ENCODE results near the gene SLX4.
A peak's percentile ranks its signal among the peaks of the same experiment; 100 is the strongest.

Gene SLX4

DNA sequence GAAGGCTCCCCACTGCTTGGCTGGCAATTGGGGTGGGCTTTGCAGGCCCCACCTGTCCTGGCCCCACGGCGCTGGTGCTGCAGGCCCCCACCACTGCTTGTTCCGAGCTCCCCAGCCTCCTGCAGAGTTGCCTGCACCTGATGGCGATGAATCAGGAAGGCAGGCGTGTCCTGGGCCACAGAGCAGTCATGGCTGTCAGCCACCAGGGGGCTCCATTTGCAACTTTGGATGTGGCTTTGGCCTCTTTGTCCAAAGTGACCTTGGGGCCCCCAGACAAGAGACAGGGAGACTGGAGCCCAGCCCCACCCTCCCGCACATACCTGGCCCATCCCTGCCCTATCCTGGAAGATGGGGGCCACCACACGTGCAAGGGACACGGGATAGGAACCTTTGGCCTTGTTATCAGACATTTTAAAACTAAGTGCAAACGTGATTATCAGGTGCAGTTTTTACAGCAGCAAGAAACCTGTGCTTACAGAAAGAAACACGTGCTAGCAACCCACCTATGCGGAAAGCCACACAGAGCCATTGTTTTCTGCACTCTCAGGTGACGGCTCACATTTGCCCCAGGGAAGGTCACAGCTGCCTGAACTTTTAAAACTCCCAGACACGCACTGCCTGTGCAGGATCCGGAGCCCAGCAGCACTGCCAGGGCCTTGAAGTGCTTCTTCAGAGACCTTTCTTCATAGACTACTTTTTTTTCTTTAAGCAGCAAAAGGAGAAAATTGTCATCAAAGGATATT is 43.0 kb upstream of the SLX4 start, which contains the start of gene DNASE1:
Gene DNASE1, plus strand, starts transcription at position 443 of the 743 bp plus-strand sequence. CDS start 683 bp downstream, outside the sequence.
- TF ChIP-seq CTCF (IDR thresholded peaks at IDR 0.05; ENCODE audit: insufficient read depth, low read depth, low read length, missing control alignments) = peak; percentile 80

DNA sequence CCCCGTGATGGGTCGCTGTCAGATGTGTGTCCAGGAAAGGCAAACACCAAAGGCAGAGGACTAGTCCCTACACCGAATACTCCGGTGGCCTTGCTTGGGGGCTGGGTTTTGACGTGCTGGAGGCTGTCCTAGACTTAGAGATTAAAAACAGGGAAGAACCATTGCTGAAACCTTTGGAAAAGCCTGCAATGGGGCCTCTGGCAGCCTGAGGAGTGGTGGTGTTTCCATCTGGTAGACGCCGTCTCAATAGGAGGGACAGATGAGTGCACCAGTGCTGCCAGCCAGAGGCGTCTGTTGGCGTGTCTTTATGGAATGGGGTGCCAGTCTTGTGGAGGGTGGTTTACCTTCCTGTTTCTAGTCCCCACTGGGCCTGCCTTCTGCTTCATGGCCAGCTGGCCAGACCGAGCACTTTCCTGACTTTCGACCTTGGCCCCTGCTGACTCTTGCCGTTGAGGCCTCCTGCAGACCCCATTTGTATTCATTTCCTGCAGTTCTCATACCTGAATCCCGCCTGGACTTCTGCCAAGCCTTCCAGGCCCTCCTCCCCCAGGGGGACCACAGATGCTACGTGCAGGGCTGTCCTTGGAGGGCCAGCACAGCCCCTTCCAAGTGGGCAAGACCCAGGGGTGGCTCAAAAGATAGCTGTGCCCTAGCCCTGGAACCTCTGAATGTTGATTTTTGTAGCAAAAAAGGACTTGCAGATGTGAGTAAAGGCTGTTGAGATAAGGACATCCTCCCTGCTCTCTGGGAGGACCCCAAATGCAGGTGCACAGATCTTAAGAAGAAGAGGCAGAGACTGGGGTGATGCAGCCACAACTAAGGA is 41.2 kb upstream of the SLX4 start:
- DNase-seq (ENCODE audit: low read depth) = no peak
- no peak for TF ChIP-seq CTCF (IDR thresholded peaks at IDR 0.05; ENCODE audit: insufficient read depth, low read depth, low read length, missing control alignments)
- no peak overlapping the region for H3K4me3 ChIP-seq (ENCODE audit: low read depth, low read length)

More for the DNA sequence above, 43.0 kb upstream of the SLX4 start, which contains the start of gene DNASE1:
- no peak within 1 kb of the TSS for H3K4me3 ChIP-seq (ENCODE audit: low read depth, low read length)
- peak; percentile 81 for DNase-seq (ENCODE audit: low read depth)

DNA sequence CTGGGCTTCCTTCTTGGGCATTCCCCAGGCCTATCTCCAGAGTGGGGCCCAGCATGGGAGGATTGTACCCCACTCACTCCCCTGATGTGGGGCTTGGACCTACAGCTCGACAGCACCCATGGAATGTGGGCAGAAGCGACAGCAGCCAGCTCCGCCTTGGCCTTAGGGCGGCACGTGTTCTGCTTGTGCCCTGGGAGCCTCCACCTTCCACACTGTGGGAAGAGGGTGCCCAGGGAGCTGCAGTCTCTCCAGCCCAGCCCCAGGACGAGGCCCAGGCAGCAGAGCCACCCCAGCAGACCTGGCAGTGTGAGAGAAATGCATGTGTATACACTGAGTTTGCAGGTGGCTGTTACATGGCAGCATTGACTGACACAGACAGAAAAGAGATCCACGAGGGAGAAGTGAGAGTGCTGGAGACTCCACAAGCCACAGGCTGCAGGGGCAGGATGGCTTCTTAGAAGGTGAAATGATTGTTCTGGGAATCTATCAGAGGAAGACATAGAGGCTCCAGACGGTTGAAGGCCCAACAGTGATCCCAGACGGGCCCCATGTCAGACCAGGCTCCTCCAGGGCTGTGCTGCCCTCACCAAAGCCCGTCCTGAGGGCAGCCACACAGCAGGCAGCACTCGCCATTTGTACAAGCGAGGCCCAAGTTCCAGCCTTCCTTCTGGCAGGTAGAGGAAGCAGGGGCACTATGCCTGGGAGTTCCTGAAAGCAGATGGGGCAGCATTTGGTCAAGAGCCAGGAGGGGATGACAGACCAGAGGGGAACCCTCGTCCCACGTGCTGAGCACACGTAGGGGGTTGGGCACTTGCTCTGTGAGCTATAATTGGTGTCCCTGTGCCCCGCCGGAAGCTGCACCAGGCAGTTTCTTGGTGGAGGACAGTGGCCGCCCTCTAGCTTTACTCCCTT is 40.3 kb upstream of the SLX4 start:
- no peak overlapping the region for H3K4me3 ChIP-seq (ENCODE audit: low read depth, low read length)
- no peak for TF ChIP-seq CTCF (IDR thresholded peaks at IDR 0.05; ENCODE audit: insufficient read depth, low read depth, low read length, missing control alignments)
- no peak for DNase-seq (ENCODE audit: low read depth)

DNA sequence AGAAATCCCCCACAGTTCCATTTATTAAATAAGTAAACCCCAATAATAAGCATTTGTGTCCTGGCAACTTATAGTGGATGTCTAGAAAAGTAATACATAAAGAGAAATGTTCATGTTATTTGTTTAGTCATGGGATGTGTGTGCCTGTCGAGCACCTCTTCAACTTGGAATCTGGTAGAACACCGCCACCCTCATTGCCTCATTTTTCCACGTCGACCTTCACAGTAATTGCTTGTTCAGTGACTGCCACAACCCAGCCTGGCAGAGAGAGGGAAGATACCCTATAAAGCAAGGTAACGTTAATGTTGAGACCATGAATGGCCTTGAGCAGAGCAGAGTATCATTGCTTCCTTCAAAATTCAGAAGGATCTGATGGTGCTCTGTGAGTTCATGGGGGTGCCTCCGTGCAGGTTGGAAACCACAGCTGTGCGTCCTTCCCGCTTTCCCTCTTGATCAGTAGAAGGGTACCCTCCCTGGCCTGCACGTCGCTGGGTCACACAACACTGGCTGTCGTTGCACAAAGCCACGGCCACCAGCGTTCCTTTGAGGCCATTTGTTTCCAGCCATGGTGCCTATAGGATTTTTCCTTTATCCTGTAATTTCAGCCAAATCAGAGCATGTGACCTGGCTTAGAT is 39.3 kb upstream of the SLX4 start:
- no peak for TF ChIP-seq CTCF (IDR thresholded peaks at IDR 0.05; ENCODE audit: insufficient read depth, low read depth, low read length, missing control alignments)
- no peak for DNase-seq (ENCODE audit: low read depth)
- no peak overlapping the region for H3K4me3 ChIP-seq (ENCODE audit: low read depth, low read length)

GRCh38 chr16:3646348-3646920 is 35.0 kb upstream of the SLX4 start:
- no peak for TF ChIP-seq CTCF (IDR thresholded peaks at IDR 0.05; ENCODE audit: insufficient read depth, low read depth, low read length, missing control alignments)
- DNase-seq (ENCODE audit: low read depth) = no peak
- no peak overlapping the region for H3K4me3 ChIP-seq (ENCODE audit: low read depth, low read length)
